Measurements from ENCODE around the gene SIN3B.
A peak's percentile ranks its signal among the peaks of the same experiment; 100 is the strongest.

GRCh38 chr19:16829010-16829821, at the start of gene SIN3B:
- TF ChIP-seq TAF1 (IDR thresholded peaks at IDR 0.05; ENCODE audit: borderline replicate concordance, low read depth, low read length) = peak; percentile 79
- no peak for TF ChIP-seq EP300 (IDR thresholded peaks at IDR 0.05; ENCODE audit: borderline replicate concordance in 1 of 2, low read depth in 1 of 2, low read length in 1 of 2)
- peak; percentile 73 for TF ChIP-seq YY1 (IDR thresholded peaks at IDR 0.05; ENCODE audit: low read depth)
- peak; percentile 93 for TF ChIP-seq NRF1 (IDR thresholded peaks at IDR 0.05; ENCODE audit: low read depth, low read length)
- no peak for TF ChIP-seq RAD21 (IDR thresholded peaks at IDR 0.05; ENCODE audit: low read length)
- TF ChIP-seq, protein P1, sequence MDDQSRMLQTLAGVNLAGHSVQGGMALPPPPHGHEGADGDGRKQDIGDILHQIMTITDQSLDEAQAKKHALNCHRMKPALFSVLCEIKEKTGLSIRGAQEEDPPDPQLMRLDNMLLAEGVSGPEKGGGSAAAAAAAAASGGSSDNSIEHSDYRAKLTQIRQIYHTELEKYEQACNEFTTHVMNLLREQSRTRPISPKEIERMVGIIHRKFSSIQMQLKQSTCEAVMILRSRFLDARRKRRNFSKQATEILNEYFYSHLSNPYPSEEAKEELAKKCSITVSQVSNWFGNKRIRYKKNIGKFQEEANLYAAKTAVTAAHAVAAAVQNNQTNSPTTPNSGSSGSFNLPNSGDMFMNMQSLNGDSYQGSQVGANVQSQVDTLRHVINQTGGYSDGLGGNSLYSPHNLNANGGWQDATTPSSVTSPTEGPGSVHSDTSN (IDR thresholded peaks at IDR 0.05) = no peak
- TF ChIP-seq POLR2AphosphoS5 (IDR thresholded peaks at IDR 0.05; ENCODE audit: low read depth, low read length) = peak; percentile 74
- TF ChIP-seq, protein P2, sequence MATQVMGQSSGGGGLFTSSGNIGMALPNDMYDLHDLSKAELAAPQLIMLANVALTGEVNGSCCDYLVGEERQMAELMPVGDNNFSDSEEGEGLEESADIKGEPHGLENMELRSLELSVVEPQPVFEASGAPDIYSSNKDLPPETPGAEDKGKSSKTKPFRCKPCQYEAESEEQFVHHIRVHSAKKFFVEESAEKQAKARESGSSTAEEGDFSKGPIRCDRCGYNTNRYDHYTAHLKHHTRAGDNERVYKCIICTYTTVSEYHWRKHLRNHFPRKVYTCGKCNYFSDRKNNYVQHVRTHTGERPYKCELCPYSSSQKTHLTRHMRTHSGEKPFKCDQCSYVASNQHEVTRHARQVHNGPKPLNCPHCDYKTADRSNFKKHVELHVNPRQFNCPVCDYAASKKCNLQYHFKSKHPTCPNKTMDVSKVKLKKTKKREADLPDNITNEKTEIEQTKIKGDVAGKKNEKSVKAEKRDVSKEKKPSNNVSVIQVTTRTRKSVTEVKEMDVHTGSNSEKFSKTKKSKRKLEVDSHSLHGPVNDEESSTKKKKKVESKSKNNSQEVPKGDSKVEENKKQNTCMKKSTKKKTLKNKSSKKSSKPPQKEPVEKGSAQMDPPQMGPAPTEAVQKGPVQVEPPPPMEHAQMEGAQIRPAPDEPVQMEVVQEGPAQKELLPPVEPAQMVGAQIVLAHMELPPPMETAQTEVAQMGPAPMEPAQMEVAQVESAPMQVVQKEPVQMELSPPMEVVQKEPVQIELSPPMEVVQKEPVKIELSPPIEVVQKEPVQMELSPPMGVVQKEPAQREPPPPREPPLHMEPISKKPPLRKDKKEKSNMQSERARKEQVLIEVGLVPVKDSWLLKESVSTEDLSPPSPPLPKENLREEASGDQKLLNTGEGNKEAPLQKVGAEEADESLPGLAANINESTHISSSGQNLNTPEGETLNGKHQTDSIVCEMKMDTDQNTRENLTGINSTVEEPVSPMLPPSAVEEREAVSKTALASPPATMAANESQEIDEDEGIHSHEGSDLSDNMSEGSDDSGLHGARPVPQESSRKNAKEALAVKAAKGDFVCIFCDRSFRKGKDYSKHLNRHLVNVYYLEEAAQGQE (IDR thresholded peaks at IDR 0.05; ENCODE audit: low read depth, low read length) = no peak
- TF ChIP-seq CTCF (IDR thresholded peaks at IDR 0.05) = no peak
- no peak for TF ChIP-seq USF2 (IDR thresholded peaks at IDR 0.05; ENCODE audit: borderline replicate concordance, low read depth, low read length)

All from SK-N-SH (cell line).